Adrenal gland (tissue), 12 donors: Measurements from ENCODE around the gene SMG1. TPM values are rescaled to one million over a fixed set of nuclear protein-coding genes. Genes with fewer than 3 reads are reported as not detected.

Source experiments
- DNase-seq, 7 donors: peaks; one replicate each; pipeline ENCODE4 v3.0.0-alpha.2; 2019 to 2020
- H3K27ac ChIP-seq, 5 donors: fragments of 200-600 bp; sonication (generic) in 4 of 5; 1 replicate in 3 of 5; 2 replicates in 2 of 5; pipeline versions ENCODE4 v1.5.1 to v1.8.0; 2016 to 2020; ENCODE audit warnings: mild to moderate bottlenecking in 1 of 5
- H3K27me3 ChIP-seq: fragments of 200-600 bp; 2 replicates; pipeline ENCODE4 v1.8.0; 2021
- H3K36me3 ChIP-seq, 2 donors: fragments of 200-600 bp; replicated peaks in 1 of 2; 1 replicate in 1 of 2; 2 replicates in 1 of 2; pipeline versions ENCODE4 v1.5.1 to v1.8.0; 2018 to 2022
- H3K4me1 ChIP-seq, 2 donors: fragments of 200-600 bp; replicated peaks in 1 of 2; 1 replicate in 1 of 2; 2 replicates in 1 of 2; pipeline versions ENCODE4 v1.5.1 to v1.8.0; 2018 to 2021
- H3K4me3 ChIP-seq, 4 donors: fragments of 200-600 bp; sonication (generic) in 3 of 4; one replicate each; pipeline ENCODE4 v1.5.1; 2016 to 2018
- H3K9me3 ChIP-seq, 3 donors: fragments of 200-600 bp; sonication (generic) in 1 of 3; replicated peaks in 1 of 3; 1 replicate in 2 of 3; 2 replicates in 1 of 3; pipeline versions ENCODE4 v1.5.1 to v1.8.0; 2016 to 2021
- POLR2A ChIP-seq, 2 donors: fragments of 450-650 bp; IDR thresholded peaks; one replicate each; pipeline ENCODE4 v1.6.1; 2017; ENCODE audit warnings: antibody characterized with exemption in 2 of 2, mild to moderate bottlenecking in 2 of 2, moderate library complexity in 1 of 2
- WGBS, 4 donors: extraction: QIAGEN DNeasy Blood & Tissue Kit in 2 of 4; methylation state at CpG; one replicate each; pipeline versions ENCODE4 v1.1.5 to v1.1.7; 2013 to 2017; 5-methylcytosine and 5-hydroxymethylcytosine counted together
- intact Hi-C, 2 donors: fragments of 100-400 bp; cut with DNase I; formaldehyde crosslinking; loops; one replicate each; pipeline versions ENCODE4 v1.14.1 to v1.15.0; 2022 to 2023
- polyA plus RNA-seq, 3 donors: library from polyadenylated mRNA; stranded (reverse); fragments of 200-250 nt in 2 of 3; fragments of 350-450 nt in 1 of 3; fragmentation: Illumina TruSeq in 1 of 3; extraction: RNeasy Lipid Tissue Mini Kit (QIAGEN cat#74804) in 1 of 3; gene quantifications; one replicate each; pipeline ENCODE4 v1.2.3, GENCODE V29; 2013 to 2014
- total RNA-seq, 9 donors: library from RNA; depleted of rRNA in 4 of 9; stranded (reverse); fragments of >200 nt in 4 of 9; fragments of 120-200 nt in 1 of 9; fragmentation: NEBNext Ultra II Directional in 1 of 9; extraction: Animal tissue kit (Norgen Biotek cat#: 25700) in 1 of 9; gene quantifications; one replicate each; pipeline versions ENCODE4 v1.1.0 to v1.2.4, GENCODE V29; 2013 to 2023
- TF ChIP-seq, protein P1 (sequence below), 6 experiments: fragments of 450-650 bp in 4 of 6; fragments of 200-600 bp in 2 of 6; sonication (generic) in 1 of 6; IDR thresholded peaks; 1 replicate in 5 of 6; 2 replicates in 1 of 6; pipeline versions ENCODE4 v1.5.1 to v1.8.0; 2016 to 2021; ENCODE audit warnings: antibody characterized with exemption in 6 of 6, mild to moderate bottlenecking in 2 of 6, moderate library complexity in 1 of 6
- donor health status: healthy with polysubstance abuse.
- donor health status: Bipolar disorder and iron deficiency.
- donor health status: DM: yes; HTN: yes; CAD: no.
- donor health status: DM: no; HTN: no; CAD: no.
- donor health status: DM: no; HTN: no; CAD: no.
- donor health status: DM: yes; HTN: yes; CAD: no.

Gene SMG1
- total and polyA plus RNA-seq, 12 donors, result 6.3 to 90.9 (median 43.4) TPM

DNA sequence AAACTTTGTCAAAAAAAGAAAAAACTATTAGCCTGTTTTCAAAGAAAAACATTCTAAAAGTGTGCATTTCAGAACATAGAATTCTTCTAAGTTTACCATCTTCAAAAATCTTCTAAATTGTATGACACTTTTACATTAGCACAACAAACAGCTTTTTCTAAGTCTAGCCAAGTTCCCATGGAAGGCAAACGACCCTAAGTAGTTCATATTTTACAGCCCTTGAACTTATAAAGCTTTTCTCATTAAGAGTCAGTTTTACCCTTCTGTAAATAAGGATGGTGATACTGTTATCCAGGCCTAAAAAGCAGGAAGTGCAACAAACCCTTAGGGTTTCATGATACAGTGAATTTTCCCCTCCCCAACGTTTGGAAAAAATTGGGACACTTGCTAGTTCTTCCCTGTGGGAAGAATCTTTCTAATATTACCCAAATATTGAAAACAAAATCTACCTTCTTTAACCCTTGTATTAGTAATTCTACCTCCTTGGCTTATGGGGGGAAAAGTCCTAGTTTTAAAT lies 120.9 kb downstream of the SMG1 start:
- intact Hi-C loops, result no loop called here
- Histone ChIP-seq H3K4me1 (peaks cover 7 to 11% of the 10 kb centered on the region in 2 donors), H3K36me3 (peaks cover 0 to 18% of the 10 kb centered on the region in 2 donors), H3K9me3 (no peaks in the 10 kb centered on the region), H3K27ac (no peak overlapping the region), H3K27me3 (no peaks in the 10 kb centered on the region), H3K4me3 (no peak overlapping the region)
- 29 to 51% (median 36%) methylated on average over 2 of the region's 2 CpGs for WGBS, 4 donors
- no peak for TF ChIP-seq POLR2A (IDR thresholded peaks at IDR 0.05)
- TF ChIP-seq, protein P1, sequence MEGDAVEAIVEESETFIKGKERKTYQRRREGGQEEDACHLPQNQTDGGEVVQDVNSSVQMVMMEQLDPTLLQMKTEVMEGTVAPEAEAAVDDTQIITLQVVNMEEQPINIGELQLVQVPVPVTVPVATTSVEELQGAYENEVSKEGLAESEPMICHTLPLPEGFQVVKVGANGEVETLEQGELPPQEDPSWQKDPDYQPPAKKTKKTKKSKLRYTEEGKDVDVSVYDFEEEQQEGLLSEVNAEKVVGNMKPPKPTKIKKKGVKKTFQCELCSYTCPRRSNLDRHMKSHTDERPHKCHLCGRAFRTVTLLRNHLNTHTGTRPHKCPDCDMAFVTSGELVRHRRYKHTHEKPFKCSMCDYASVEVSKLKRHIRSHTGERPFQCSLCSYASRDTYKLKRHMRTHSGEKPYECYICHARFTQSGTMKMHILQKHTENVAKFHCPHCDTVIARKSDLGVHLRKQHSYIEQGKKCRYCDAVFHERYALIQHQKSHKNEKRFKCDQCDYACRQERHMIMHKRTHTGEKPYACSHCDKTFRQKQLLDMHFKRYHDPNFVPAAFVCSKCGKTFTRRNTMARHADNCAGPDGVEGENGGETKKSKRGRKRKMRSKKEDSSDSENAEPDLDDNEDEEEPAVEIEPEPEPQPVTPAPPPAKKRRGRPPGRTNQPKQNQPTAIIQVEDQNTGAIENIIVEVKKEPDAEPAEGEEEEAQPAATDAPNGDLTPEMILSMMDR (IDR thresholded peaks at IDR 0.05), result no peak
- no peak for DNase-seq

DNA sequence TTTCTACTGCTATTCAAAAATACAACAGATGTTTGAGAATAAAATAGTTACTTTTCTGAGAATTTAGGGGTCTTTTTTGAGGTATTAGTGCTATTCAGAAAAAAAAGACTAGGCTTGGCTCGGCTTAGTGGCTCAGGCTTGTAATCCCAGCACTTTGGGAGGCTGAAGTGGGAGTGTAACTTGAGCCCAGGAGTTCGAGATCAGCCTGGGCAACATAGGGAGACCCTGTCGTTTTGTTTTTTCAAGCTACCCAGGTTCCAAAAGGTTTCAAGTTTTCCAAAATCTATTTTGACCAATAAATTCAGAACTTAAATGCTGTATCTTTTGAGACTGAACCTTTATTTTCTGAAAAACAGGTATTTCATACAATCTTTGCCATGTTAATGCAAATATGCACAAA lies 121.7 kb downstream of the SMG1 start:
- H3K4me1 ChIP-seq, result peaks cover 14 to 16% of the 10 kb centered on the region in 2 donors
- TF ChIP-seq, protein P1 (IDR thresholded peaks at IDR 0.05), result no peak
- no peak for TF ChIP-seq POLR2A (IDR thresholded peaks at IDR 0.05)
- H3K9me3 ChIP-seq, result no peaks in the 10 kb centered on the region
- peak overlapping the region in 1 of 5 donors; percentile 14 for H3K27ac ChIP-seq
- H3K4me3 ChIP-seq, result no peak overlapping the region
- intact Hi-C loops, result no loop called here
- no peaks in the 10 kb centered on the region for H3K27me3 ChIP-seq
- H3K36me3 ChIP-seq, result peaks cover 0 to 12% of the 10 kb centered on the region in 2 donors
- 68 to 75% (median 69%) methylated on average over 3 of the region's 3 CpGs for WGBS, 4 donors
- no peak for DNase-seq

DNA sequence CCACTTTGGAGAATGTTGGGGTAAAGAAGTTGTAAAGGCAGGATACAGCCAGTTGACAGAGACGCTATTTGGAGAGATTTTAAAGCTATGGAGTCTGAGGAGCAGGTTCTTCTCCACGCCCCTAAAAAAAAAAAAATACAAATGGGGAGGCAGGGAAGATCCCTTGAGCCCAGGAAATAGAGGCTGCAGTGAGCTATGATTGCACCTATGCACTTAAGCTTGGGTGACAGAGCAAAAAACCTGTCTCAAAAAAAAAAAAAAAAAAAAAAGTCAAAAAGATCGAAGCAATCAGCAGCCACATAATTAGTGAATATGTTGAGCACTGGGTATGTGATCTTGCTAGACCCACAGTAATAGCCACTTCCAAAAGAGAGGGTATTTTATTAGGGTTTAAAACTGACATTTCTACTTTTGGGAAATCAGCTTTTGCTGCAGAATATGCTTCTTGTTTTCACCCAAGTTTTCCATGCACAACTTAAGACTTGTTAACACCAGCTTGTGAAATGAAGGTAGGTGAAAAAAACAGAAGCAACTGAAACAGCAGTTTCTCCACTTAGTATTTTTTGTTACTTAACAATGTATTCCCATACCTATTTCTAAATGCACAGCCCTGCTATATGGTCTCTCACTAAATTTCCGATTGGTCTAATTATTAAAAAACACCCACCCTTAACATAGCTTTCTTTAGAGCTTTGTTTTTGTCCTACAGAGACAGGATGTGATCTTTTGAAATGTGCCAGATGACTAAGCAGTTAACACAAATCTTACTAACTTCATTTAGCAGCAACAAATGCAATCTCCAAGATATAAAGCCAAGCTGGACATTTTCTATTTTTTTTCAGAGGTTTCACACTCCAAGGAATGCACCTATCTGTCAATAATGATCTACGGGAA lies 122.4 kb downstream of the SMG1 start:
- Histone ChIP-seq H3K27ac (peak overlapping the region in 1 of 5 donors; percentile 14), H3K4me1 (peaks cover 14 to 23% of the 10 kb centered on the region in 2 donors), H3K9me3 (no peaks in the 10 kb centered on the region), H3K36me3 (peaks cover 0 to 5% of the 10 kb centered on the region in 2 donors), H3K27me3 (no peaks in the 10 kb centered on the region), H3K4me3 (no peak overlapping the region)
- 67 to 77% (median 72%) methylated on average over 5 of the region's 5 CpGs for WGBS, 4 donors
- TF ChIP-seq, protein P1 (IDR thresholded peaks at IDR 0.05), result no peak
- no peak for TF ChIP-seq POLR2A (IDR thresholded peaks at IDR 0.05)
- no peak for DNase-seq
- intact Hi-C loops, result no loop called here

DNA sequence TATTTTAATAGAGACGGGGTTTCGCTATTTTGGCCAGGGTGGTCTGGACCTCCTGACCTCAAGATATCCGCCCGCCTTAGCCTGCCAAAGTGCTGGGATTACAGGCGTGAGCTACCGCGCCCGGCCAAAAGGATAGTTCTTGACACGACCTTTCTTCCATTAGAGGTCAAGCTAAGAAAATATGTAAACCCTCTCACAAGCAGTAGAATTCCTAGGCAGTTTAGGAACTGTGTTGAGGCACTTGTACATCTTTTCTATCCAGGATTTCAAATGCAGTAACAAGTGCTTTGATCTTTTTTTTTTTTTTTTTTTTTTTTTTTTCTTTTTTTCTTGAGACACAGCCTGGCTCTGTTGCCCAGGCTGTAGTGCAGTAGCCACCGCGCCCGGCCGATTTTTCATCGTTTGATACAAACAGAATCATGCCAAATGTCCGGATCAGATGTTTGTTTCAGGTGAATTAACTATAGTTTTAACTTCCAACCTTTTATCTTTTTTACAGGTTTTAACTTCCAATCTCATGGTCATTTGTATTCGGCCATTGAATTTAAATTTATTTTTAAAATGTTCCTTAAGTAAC lies 123.4 kb downstream of the SMG1 start:
- 86 to 92% (median 90%) methylated on average over 16 of the region's 16 CpGs for WGBS, 4 donors
- Histone ChIP-seq H3K36me3 (peaks cover 0 to 2% of the 10 kb centered on the region in 2 donors), H3K4me1 (peaks cover 14 to 33% of the 10 kb centered on the region in 2 donors), H3K27me3 (no peaks in the 10 kb centered on the region), H3K9me3 (no peaks in the 10 kb centered on the region), H3K27ac (no peak overlapping the region), H3K4me3 (no peak overlapping the region)
- intact Hi-C loops, result no loop called here
- TF ChIP-seq POLR2A (IDR thresholded peaks at IDR 0.05), result no peak
- TF ChIP-seq, protein P1 (IDR thresholded peaks at IDR 0.05), result no peak
- no peak for DNase-seq
